HCT116 (cell line): Measurements from ENCODE around the gene LRP1. TPM values are rescaled to one million over a fixed set of nuclear protein-coding genes. Genes with fewer than 3 reads are reported as not detected.

Experiments
- ATAC-seq: fragments of 200-7000 bp; cut with Tn5 transposase; 2 replicates; pipeline ENCODE4 v1.9.1; 2020; ENCODE audit warnings: mild to moderate bottlenecking, moderate library complexity
- BruUV-seq: library from RNA; stranded (reverse); fragments of 400-500 nt; replicated peaks from 2 replicates; lab custom pipeline; 2021; lab: Mats Ljungman, UMichigan
- CTCF ChIA-PET: fragments of 300-600 bp; sonication (Branson Sonifier 250); formaldehyde crosslinking; loops from one replicate; lab custom pipeline; 2021; ENCODE audit warnings: antibody characterized with exemption; lab: Charles Lee
- POLR2A ChIA-PET: fragments of 300-600, 350-600 bp; sonication (Branson Sonifier 250); formaldehyde crosslinking; loops from one replicate; lab custom pipeline; 2021; ENCODE audit warnings: antibody characterized with exemption; lab: Charles Lee
- RAD21 ChIA-PET, 2 experiments: fragments of 300-600 bp; sonication (Branson Sonifier 250); formaldehyde crosslinking; loops; one replicate each; lab custom pipeline; 2023; ENCODE audit warnings: low total read pairs in 2 of 2; ENCODE audit not compliant: uncharacterized antibody in 2 of 2, unreplicated experiment in 2 of 2, low non-redundant PET in 1 of 2; lab: Charles Lee
- DNase-seq: peaks from one replicate; pipeline ENCODE4 v3.0.0-alpha.2; 2010; ENCODE audit warnings: low read depth, low spot score
- H2AFZ ChIP-seq: fragments of 200-600 bp; shearing (Covaris generic), sonication (generic); 2 replicates; pipeline ENCODE4 v1.6.1; 2017; ENCODE audit warnings: low read depth, mixed run types, mixed read lengths, antibody characterized with exemption, low read length; ENCODE audit not compliant: poor library complexity, severe bottlenecking
- H3K27ac ChIP-seq: 2 replicates; pipeline ENCODE4 v1.5.1; 2012; ENCODE audit warnings: low read depth, low read length
- H3K27me3 ChIP-seq: fragments of 200-600 bp; sonication (generic); 2 replicates; pipeline ENCODE4 v1.6.1; 2016; ENCODE audit warnings: mixed run types, low read length, mixed read lengths; ENCODE audit not compliant: insufficient read depth
- H3K36me3 ChIP-seq, 2 experiments: fragments of 200-500 bp in 1 of 2; fragments of 200-600 bp in 1 of 2; sonication (Bioruptor generic) in 1 of 2; sonication (generic) in 1 of 2; 2 replicates each; pipeline versions ENCODE4 v1.5.1 to v1.6.1; 2014 to 2016; ENCODE audit warnings: low read length in 2 of 2, inconsistent platforms in 1 of 2, mixed read lengths in 1 of 2, mixed run types in 1 of 2; ENCODE audit not compliant: insufficient read depth in 2 of 2, control insufficient read depth in 1 of 2
- H3K4me1 ChIP-seq, 2 experiments: fragments of 200-600 bp in 1 of 2; sonication (generic) in 1 of 2; 2 replicates each; pipeline versions ENCODE4 v1.5.1 to v1.6.1; 2012 to 2017; ENCODE audit warnings: low read length in 2 of 2, inconsistent platforms in 1 of 2, mild to moderate bottlenecking in 1 of 2, mixed read lengths in 1 of 2, mixed run types in 1 of 2, moderate library complexity in 1 of 2; ENCODE audit not compliant: insufficient read depth in 2 of 2, control insufficient read depth in 1 of 2
- H3K4me2 ChIP-seq: fragments of 200-600 bp; sonication (generic); 2 replicates; pipeline ENCODE4 v1.6.1; 2017; ENCODE audit warnings: mixed run types, low read length, mixed read lengths
- H3K4me3 ChIP-seq, 2 experiments: fragments of 200-600 bp in 1 of 2; sonication (generic) in 1 of 2; replicated peaks in 1 of 2; 2 replicates each; pipeline ENCODE4 v1.5.1; 2011 to 2016; ENCODE audit warnings: low read length in 2 of 2, control low read depth in 1 of 2, low read depth in 1 of 2, mild to moderate bottlenecking in 1 of 2, mixed read lengths in 1 of 2, mixed run types in 1 of 2
- H3K79me2 ChIP-seq: fragments of 200-600 bp; sonication (generic); 2 replicates; pipeline ENCODE4 v1.6.1; 2017; ENCODE audit warnings: mild to moderate bottlenecking, mixed run types, low read length, moderate library complexity, mixed read lengths; ENCODE audit not compliant: insufficient read depth
- H3K9ac ChIP-seq: fragments of 200-600 bp; sonication (generic); 2 replicates; pipeline ENCODE4 v1.6.1; 2016; ENCODE audit warnings: low read length, mixed read lengths
- H3K9me2 ChIP-seq: fragments of 200-600 bp; sonication (generic), shearing (Covaris generic); 2 replicates; pipeline ENCODE4 v1.6.1; 2017; ENCODE audit warnings: mixed run types, mild to moderate bottlenecking, moderate library complexity; ENCODE audit not compliant: insufficient read depth
- H3K9me3 ChIP-seq, 2 experiments: fragments of 200-500 bp in 1 of 2; fragments of 200-600 bp in 1 of 2; sonication (Bioruptor generic) in 1 of 2; sonication (generic) in 1 of 2; 2 replicates each; pipeline ENCODE4 v1.6.1; 2014 to 2017; ENCODE audit warnings: low read length in 2 of 2, mixed read lengths in 2 of 2, inconsistent platforms in 1 of 2, low read depth in 1 of 2, mild to moderate bottlenecking in 1 of 2, mixed run types in 1 of 2, moderate library complexity in 1 of 2; ENCODE audit not compliant: control insufficient read depth in 1 of 2, insufficient read depth in 1 of 2
- H4K20me1 ChIP-seq: fragments of 200-600 bp; sonication (generic), shearing (Covaris generic); 2 replicates; pipeline ENCODE4 v1.6.1; 2017; ENCODE audit warnings: mixed run types, mild to moderate bottlenecking, moderate library complexity; ENCODE audit not compliant: insufficient read depth
- CBX3 ChIP-seq: IDR thresholded peaks from 2 replicates; pipeline ENCODE4 v1.6.1; 2012; ENCODE audit warnings: low read depth
- CEBPB ChIP-seq: IDR thresholded peaks from 2 replicates; pipeline ENCODE4 v1.6.1; 2012; ENCODE audit warnings: low read depth
- CTCF ChIP-seq, 3 experiments: fragments of 200-600 bp in 1 of 3; sonication (generic) in 1 of 3; IDR thresholded peaks in 2 of 3; conservative IDR thresholded peaks in 1 of 3; 2 replicates each; pipeline ENCODE4 v1.5.1; 2012 to 2017; ENCODE audit warnings: low read depth in 2 of 3, low read length in 2 of 3, antibody characterized with exemption in 1 of 3, borderline replicate concordance in 1 of 3, control low read depth in 1 of 3, mild to moderate bottlenecking in 1 of 3, mixed read lengths in 1 of 3, mixed run types in 1 of 3, moderate library complexity in 1 of 3; ENCODE audit not compliant: insufficient read depth in 1 of 3
- ELF1 ChIP-seq: IDR thresholded peaks from 2 replicates; pipeline ENCODE4 v1.6.1; 2012; ENCODE audit warnings: low read depth, borderline replicate concordance
- EZH2 ChIP-seq: fragments of 200-600 bp; sonication (generic); IDR thresholded peaks from 2 replicates; pipeline ENCODE4 v1.6.1; 2017; ENCODE audit warnings: antibody characterized with exemption, mixed run types
- EZH2phosphoT487 ChIP-seq: fragments of 200-600 bp; IDR thresholded peaks from 2 replicates; pipeline ENCODE4 v1.6.1; 2018; ENCODE audit warnings: antibody characterized with exemption, borderline replicate concordance
- JUND ChIP-seq: IDR thresholded peaks from 2 replicates; pipeline ENCODE4 v1.6.1; 2012
- MAX ChIP-seq: IDR thresholded peaks from 2 replicates; pipeline ENCODE4 v1.6.1; 2012
- POLR2AphosphoS5 ChIP-seq: IDR thresholded peaks from 2 replicates; pipeline ENCODE4 v1.6.1; 2011; ENCODE audit warnings: mild to moderate bottlenecking, low read depth, low read length, moderate library complexity
- RAD21 ChIP-seq: IDR thresholded peaks from 2 replicates; pipeline ENCODE4 v1.6.1; 2012; ENCODE audit warnings: low read depth, mild to moderate bottlenecking
- SIN3A ChIP-seq: IDR thresholded peaks from 2 replicates; pipeline ENCODE4 v1.6.1; 2012; ENCODE audit warnings: low read depth
- SRF ChIP-seq: IDR thresholded peaks from 2 replicates; pipeline ENCODE4 v1.6.1; 2012; ENCODE audit warnings: low read depth
- TCF7L2 ChIP-seq: IDR thresholded peaks from 2 replicates; pipeline ENCODE4 v1.7.0; 2011; ENCODE audit warnings: borderline replicate concordance, inconsistent platforms; ENCODE audit not compliant: insufficient read depth, insufficient read length; ENCODE audit errors: extremely low read depth
- YY1 ChIP-seq: IDR thresholded peaks from 2 replicates; pipeline ENCODE4 v1.6.1; 2011; ENCODE audit warnings: low read length, low read depth, moderate library complexity, mild to moderate bottlenecking; ENCODE audit not compliant: insufficient replicate concordance; ENCODE audit errors: extremely low read depth
- ZBTB33 ChIP-seq: IDR thresholded peaks from 2 replicates; pipeline ENCODE4 v1.6.1; 2011; ENCODE audit warnings: mild to moderate bottlenecking, low read length, moderate library complexity; ENCODE audit not compliant: insufficient replicate concordance; ENCODE audit errors: extremely low read depth
- intact Hi-C: fragments of 100-400 bp; cut with micrococcal nuclease; formaldehyde crosslinking; loops from 2 replicates; pipeline ENCODE4 v1.10.0; 2022
- total RNA-seq: library from RNA; stranded (reverse); gene quantifications from one replicate; pipeline ENCODE4 v1.2.1, GENCODE V29; 2021; ENCODE audit not compliant: unreplicated experiment
- TF ChIP-seq, protein P1 (sequence below): IDR thresholded peaks from 2 replicates; pipeline ENCODE4 v1.6.1; 2012

LRP1 gene
- total RNA-seq, 1 experiment from 2014 or later = 12.0 TPM

DNA sequence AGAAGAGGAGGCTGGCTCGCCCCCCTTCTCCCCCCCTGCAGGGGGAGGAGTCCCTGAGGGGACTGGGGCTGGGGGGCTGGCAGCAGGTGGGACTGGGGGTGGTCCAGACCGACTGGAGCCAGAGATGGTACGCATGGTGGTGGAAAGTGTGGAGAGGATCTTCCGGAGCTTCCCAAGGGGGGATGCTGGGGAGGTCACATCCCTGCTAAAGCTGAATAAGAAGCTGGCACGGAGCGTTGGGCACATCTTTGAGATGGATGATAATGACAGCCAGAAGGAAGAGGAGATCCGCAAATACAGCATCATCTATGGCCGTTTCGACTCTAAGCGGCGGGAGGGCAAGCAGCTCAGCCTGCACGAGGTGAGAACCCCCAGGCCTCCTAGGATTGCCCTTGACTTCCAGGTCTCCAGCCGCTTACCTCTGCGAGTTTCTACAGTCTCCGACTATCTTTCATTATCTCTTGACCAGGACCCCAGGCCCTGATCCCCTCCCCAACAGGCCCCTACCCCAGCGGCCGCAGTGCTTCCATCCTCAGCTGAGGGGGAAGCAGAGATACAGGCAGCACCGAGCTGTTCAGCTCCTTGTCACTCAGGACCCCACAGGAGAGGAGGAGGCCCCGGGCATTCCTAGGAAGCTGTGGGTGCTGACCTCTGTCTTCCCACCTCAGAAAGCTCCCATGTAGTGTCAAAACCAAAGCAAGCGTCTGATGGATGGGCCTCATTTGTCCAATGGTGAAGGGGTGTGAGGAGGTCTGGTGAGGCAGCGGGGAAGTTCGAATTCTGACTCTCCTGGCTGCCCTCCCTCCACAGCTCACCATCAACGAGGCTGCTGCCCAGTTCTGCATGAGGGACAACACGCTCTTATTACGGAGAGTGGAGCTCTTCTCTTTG lies 36.4 kb upstream of the LRP1 start:
- no peak for ATAC-seq
- CTCF ChIA-PET = interaction anchor here (0.9 to 1.7 kb wide), 5 partner anchors 13 to 36 kb away, joined by 3 to 5 read pairs (median 5); partner anchors contain the start of genes NEMP1 and STAT6

More for the DNA sequence above, 36.4 kb upstream of the LRP1 start:
- H3K36me3 ChIP-seq = peaks cover 20 to 35% of the 10 kb centered on the region in 2 experiments; a peak in 3 of 4 replicates
- no peak overlapping the region for H3K4me3 ChIP-seq
- POLR2A ChIA-PET = interaction anchor here (0.9 to 7.8 kb wide), 2 partner anchors 13 to 14 kb away, joined by 3 to 32 read pairs; partner anchors contain the start of gene NEMP1
- no peak for TF ChIP-seq MAX
- no peak for TF ChIP-seq JUND
- no peak for TF ChIP-seq EZH2phosphoT487
- TF ChIP-seq ELF1 = no peak
- no peak for TF ChIP-seq ZBTB33
- TF ChIP-seq TCF7L2 = no peak
- TF ChIP-seq, protein P1, sequence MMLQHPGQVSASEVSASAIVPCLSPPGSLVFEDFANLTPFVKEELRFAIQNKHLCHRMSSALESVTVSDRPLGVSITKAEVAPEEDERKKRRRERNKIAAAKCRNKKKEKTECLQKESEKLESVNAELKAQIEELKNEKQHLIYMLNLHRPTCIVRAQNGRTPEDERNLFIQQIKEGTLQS = no peak
- TF ChIP-seq POLR2AphosphoS5 = no peak
- TF ChIP-seq EZH2 = no peak
- TF ChIP-seq CEBPB = no peak
- no peak for TF ChIP-seq CTCF (IDR thresholded peaks at IDR 0.05 in 2 of 3, conservative IDR thresholded peaks at IDR 0.05 in 1 of 3; ENCODE audit: borderline replicate concordance in 1 of 3, insufficient read depth in 1 of 3, low read depth in 2 of 3, low read length in 2 of 3)
- TF ChIP-seq YY1 = no peak
- TF ChIP-seq RAD21 = no peak
- TF ChIP-seq SRF = no peak
- TF ChIP-seq SIN3A = no peak
- no peak for TF ChIP-seq CBX3
- H3K27me3 ChIP-seq = no peaks in the 10 kb centered on the region
- no peaks in the 10 kb centered on the region for H3K9me2 ChIP-seq
- no TSS peak for BruUV-seq
- no peak overlapping the region for H3K9ac ChIP-seq
- H4K20me1 ChIP-seq = no peaks in the 10 kb centered on the region
- intact Hi-C loops = no loop called here
- no peaks in the 10 kb centered on the region for H3K9me3 ChIP-seq
- H3K4me2 ChIP-seq = peak overlapping the region; percentile 90; the same call in 1 of the 2 replicates
- peak overlapping the region; percentile 51; the same call in 1 of the 2 replicates for H3K27ac ChIP-seq
- RAD21 ChIA-PET = interaction anchor here in 1 of 2 experiments (1.6 kb wide), 1 partner anchor 20 kb away, joined by 4 read pairs; the partner anchor contains the start of gene STAT6
- peaks cover 48 to 81% of the 10 kb centered on the region in 2 experiments for H3K4me1 ChIP-seq
- no peak overlapping the region for H2AFZ ChIP-seq
- peaks cover 38% of the 10 kb centered on the region for H3K79me2 ChIP-seq
- DNase-seq = no peak
